ENCODE data around the gene TBCK. TPM values are rescaled to one million over a fixed set of nuclear protein-coding genes. Genes with fewer than 3 reads are reported as not detected.

Gene TBCK
- total RNA-seq, 4 donors from 2014 or later: 46.5 to 55.3 (median 51.4) TPM

DNA sequence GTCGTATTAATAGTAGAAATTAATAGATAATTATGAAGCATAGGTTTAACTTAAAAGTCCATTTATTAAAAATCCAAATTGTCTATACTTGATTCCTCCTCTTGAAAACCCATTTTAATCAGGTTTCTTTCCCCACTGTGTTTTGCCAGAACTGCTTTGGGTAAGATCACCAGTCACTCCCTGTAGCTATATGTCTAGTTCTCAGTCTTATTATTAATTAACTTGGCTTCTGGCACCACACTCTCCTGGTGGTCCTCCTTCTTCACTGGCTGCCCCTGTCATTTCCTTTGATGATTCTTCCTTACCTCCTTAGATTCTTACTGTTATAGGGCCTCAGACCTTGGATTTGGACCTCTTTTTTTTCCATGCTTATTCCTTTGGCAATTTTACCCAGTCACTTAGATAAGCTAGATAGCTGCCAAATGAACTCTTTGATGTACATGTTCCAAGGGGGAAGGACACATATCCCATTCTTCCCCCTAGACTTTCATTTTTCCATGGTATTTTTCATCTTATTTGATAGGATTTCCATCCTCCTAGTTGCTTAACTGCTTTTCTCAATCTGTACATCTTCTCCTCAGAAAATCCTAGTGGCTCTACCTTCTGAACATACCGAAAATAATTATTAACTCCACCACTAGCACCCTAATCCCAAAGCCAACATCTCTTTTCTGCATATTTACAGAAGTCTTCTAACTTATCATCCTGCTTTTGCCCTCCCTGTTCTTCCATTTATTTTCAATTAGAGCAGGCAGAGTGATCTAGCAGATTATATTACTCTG, 28.0 kb upstream of the TBCK start:
- Histone ChIP-seq H3K27ac (no peak overlapping the region), H3K9me3 (peaks cover 0 to 5% (median 0%) of the 10 kb centered on the region in 4 donors), H3K36me3 (peaks cover 0 to 46% (median 0%) of the 10 kb centered on the region in 3 donors), H3K4me1 (no peaks in the 10 kb centered on the region), H3K4me3 (no peak overlapping the region), H3K27me3 (no peaks in the 10 kb centered on the region)
- TF ChIP-seq POLR2A (IDR thresholded peaks at IDR 0.05) (no peak), EP300 (IDR thresholded peaks at IDR 0.05) (no peak)
- TF ChIP-seq, protein P1, sequence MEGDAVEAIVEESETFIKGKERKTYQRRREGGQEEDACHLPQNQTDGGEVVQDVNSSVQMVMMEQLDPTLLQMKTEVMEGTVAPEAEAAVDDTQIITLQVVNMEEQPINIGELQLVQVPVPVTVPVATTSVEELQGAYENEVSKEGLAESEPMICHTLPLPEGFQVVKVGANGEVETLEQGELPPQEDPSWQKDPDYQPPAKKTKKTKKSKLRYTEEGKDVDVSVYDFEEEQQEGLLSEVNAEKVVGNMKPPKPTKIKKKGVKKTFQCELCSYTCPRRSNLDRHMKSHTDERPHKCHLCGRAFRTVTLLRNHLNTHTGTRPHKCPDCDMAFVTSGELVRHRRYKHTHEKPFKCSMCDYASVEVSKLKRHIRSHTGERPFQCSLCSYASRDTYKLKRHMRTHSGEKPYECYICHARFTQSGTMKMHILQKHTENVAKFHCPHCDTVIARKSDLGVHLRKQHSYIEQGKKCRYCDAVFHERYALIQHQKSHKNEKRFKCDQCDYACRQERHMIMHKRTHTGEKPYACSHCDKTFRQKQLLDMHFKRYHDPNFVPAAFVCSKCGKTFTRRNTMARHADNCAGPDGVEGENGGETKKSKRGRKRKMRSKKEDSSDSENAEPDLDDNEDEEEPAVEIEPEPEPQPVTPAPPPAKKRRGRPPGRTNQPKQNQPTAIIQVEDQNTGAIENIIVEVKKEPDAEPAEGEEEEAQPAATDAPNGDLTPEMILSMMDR (IDR thresholded peaks at IDR 0.05): no peak
- DNase-seq (ENCODE audit: low spot score in 2 of 2): no peak
- WGBS, 2 donors: 88 to 92% methylated on average over 2 of the region's 2 CpGs

DNA sequence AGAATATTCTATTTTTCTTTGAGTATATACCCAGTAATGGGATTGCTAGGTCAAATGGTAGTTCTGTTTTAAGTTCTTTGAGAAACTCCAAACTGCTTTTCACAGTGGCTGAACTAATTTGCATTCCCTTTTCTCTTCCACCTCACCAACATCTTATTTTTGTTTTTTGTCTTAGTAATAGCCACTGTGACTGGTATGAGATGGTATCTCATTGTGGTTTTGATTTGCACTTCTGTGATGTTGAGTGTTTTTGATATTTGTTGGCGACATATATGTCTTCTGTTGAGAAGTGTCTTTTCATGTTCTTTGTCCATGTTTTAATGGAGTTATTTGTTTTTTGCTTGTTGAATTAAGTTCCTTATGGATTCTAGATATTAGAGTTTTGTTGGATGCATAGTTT, 24.8 kb upstream of the TBCK start:
- no peak overlapping the region for H3K27ac ChIP-seq
- WGBS, 2 donors: 100% methylated on average over 1 of the region's 1 CpG
- H3K9me3 ChIP-seq: peaks cover 0 to 17% (median 0%) of the 10 kb centered on the region in 4 donors
- no peaks in the 10 kb centered on the region for H3K27me3 ChIP-seq
- DNase-seq (ENCODE audit: low spot score in 2 of 2): no peak
- no peaks in the 10 kb centered on the region for H3K4me1 ChIP-seq
- TF ChIP-seq POLR2A (IDR thresholded peaks at IDR 0.05) (no peak), EP300 (IDR thresholded peaks at IDR 0.05) (no peak)
- TF ChIP-seq, protein P1 (IDR thresholded peaks at IDR 0.05): no peak
- peaks cover 0 to 58% (median 10%) of the 10 kb centered on the region in 3 donors for H3K36me3 ChIP-seq
- no peak overlapping the region for H3K4me3 ChIP-seq

DNA sequence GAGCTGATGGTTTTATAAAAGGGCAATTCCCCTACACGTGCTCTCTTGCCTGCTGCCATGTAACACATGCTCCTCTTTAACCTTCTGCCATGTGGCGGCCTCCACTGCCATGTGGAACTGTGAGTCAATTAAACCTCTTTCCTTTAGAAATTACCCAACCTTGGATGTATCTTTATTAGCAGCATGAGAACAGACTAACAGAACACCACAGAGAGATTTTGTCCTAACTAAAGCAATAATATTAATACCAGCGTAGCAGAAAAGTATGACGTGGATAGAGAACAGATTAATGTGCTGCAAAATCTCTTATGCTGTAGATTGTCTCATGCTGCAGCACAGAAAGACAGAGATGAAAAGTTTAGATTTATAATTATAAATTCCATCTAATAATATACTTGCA, 23.4 kb upstream of the TBCK start:
- Histone ChIP-seq H3K4me1 (no peaks in the 10 kb centered on the region), H3K27ac (no peak overlapping the region), H3K36me3 (peaks cover 0 to 72% (median 10%) of the 10 kb centered on the region in 3 donors), H3K9me3 (peaks cover 0 to 17% (median 0%) of the 10 kb centered on the region in 4 donors), H3K27me3 (no peaks in the 10 kb centered on the region), H3K4me3 (no peak overlapping the region)
- DNase-seq (ENCODE audit: low spot score in 2 of 2): no peak
- TF ChIP-seq EP300 (IDR thresholded peaks at IDR 0.05): no peak
- TF ChIP-seq POLR2A (IDR thresholded peaks at IDR 0.05): no peak
- TF ChIP-seq, protein P1 (IDR thresholded peaks at IDR 0.05): no peak
- 77 to 87% methylated on average over 4 of the region's 4 CpGs for WGBS, 2 donors

DNA sequence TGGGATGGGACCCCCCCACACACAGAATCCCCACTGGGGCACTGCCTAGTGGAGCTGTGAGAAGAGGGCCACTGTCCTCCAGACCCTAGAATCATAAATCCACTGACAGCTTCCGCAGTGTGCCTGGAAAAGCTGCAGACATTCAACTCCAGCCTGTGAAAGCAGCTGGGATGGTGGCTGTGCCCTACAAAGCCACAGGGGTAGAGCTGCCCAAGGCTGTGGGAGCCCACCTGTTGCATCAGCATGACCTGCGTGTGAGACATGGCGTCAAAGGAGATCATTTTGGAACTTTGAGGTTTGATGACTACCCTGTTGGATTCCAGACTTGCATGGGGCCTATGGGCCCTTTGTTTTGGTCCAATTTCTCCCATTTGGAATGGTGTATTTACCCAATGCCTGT, 22.7 kb upstream of the TBCK start:
- H3K4me3 ChIP-seq: no peak overlapping the region
- TF ChIP-seq EP300 (IDR thresholded peaks at IDR 0.05) (no peak), POLR2A (IDR thresholded peaks at IDR 0.05) (no peak)
- TF ChIP-seq, protein P1 (IDR thresholded peaks at IDR 0.05): no peak
- no peak overlapping the region for H3K27ac ChIP-seq
- H3K9me3 ChIP-seq: peaks cover 0 to 17% (median 0%) of the 10 kb centered on the region in 4 donors
- DNase-seq (ENCODE audit: low spot score in 2 of 2): no peak
- no peaks in the 10 kb centered on the region for H3K4me1 ChIP-seq
- H3K36me3 ChIP-seq: peaks cover 0 to 79% (median 10%) of the 10 kb centered on the region in 3 donors
- no peaks in the 10 kb centered on the region for H3K27me3 ChIP-seq
- 96 to 98% methylated on average over 2 to 3 of the region's 3 CpGs for WGBS, 2 donors

DNA sequence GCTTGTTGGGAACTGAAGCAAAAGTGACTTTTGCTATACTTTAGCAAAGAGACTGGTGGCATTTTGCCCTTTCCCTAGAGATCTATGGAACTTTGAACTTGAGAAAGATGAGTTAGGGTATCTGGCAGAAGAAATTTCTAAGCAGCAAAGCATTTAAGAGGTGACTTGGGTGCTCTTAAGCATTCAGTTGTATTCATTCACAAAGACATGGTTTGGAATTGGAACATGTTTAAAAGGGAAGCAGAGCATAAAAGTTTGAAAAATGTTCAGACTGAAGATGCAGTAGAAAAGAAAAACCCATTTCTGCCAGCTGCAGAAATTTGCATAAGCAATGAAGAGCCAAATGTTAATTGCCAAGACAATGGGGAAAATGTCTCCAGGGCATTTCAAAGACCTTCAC, 21.9 kb upstream of the TBCK start:
- Histone ChIP-seq H3K27ac (no peak overlapping the region), H3K9me3 (peaks cover 0 to 17% (median 0%) of the 10 kb centered on the region in 4 donors), H3K36me3 (peaks cover 0 to 87% (median 10%) of the 10 kb centered on the region in 3 donors), H3K27me3 (no peaks in the 10 kb centered on the region), H3K4me1 (no peaks in the 10 kb centered on the region), H3K4me3 (no peak overlapping the region)
- TF ChIP-seq, protein P1 (IDR thresholded peaks at IDR 0.05): no peak
- TF ChIP-seq EP300 (IDR thresholded peaks at IDR 0.05) (no peak), POLR2A (IDR thresholded peaks at IDR 0.05) (no peak)
- DNase-seq (ENCODE audit: low spot score in 2 of 2): no peak
